ENCODE measurements around the gene VRK1. TPM values are rescaled to one million over a fixed set of nuclear protein-coding genes. Genes with fewer than 3 reads are reported as not detected.

The VRK1 gene
- total RNA-seq, 2 experiments from 2014 or later: 62.0 to 64.1 TPM

- DNase-seq: no peak
- H3K27ac Mint-ChIP-seq: no peak overlapping the region
- H3K4me3 Mint-ChIP-seq: no peak overlapping the region
- no peaks in the 10 kb centered on the region for H3K4me1 Mint-ChIP-seq
- H3K9me3 Mint-ChIP-seq: no peaks in the 10 kb centered on the region
- ChIA-PET CTCF (interaction anchor here (1.0 to 1.2 kb wide), 2 partner anchors 10 kb away, joined by 3 to 9 read pairs; no protein-coding TSS in a partner anchor), POLR2A (no interaction called here)
- peaks cover 40% of the 10 kb centered on the region for H3K36me3 Mint-ChIP-seq (ENCODE audit: low read depth)
- H3K27me3 Mint-ChIP-seq: no peaks in the 10 kb centered on the region
These were observed 46.0 kb downstream of the VRK1 start for GRCh38 chr14:96843137-96843536.

GRCh38 chr14:96844857-96845570 is 47.8 kb downstream of the VRK1 start:
- CTCF ChIA-PET: no interaction called here
- POLR2A ChIA-PET: interaction anchor here (1.1 kb wide), 1 partner anchor 30 kb away, joined by 3 read pairs; no protein-coding TSS in a partner anchor
- Mint-ChIP-seq H3K4me1 (no peaks in the 10 kb centered on the region), H3K27ac (no peak overlapping the region), H3K9me3 (no peaks in the 10 kb centered on the region), H3K4me3 (no peak overlapping the region), H3K27me3 (no peaks in the 10 kb centered on the region), H3K36me3 (ENCODE audit: low read depth) (peaks cover 38% of the 10 kb centered on the region)
- DNase-seq: no peak

- Mint-ChIP-seq H3K9me3 (no peaks in the 10 kb centered on the region), H3K36me3 (ENCODE audit: low read depth) (peaks cover 31% of the 10 kb centered on the region), H3K4me3 (no peak overlapping the region), H3K4me1 (peaks cover 12% of the 10 kb centered on the region), H3K27ac (no peak overlapping the region), H3K27me3 (no peaks in the 10 kb centered on the region)
- POLR2A ChIA-PET: interaction anchor here (1.8 kb wide), 1 partner anchor 49 kb away, joined by 4 read pairs; no protein-coding TSS in a partner anchor
- CTCF ChIA-PET: no interaction called here
- DNase-seq: no peak
These were observed 50.3 kb downstream of the VRK1 start for GRCh38 chr14:96847451-96847850.

DNA sequence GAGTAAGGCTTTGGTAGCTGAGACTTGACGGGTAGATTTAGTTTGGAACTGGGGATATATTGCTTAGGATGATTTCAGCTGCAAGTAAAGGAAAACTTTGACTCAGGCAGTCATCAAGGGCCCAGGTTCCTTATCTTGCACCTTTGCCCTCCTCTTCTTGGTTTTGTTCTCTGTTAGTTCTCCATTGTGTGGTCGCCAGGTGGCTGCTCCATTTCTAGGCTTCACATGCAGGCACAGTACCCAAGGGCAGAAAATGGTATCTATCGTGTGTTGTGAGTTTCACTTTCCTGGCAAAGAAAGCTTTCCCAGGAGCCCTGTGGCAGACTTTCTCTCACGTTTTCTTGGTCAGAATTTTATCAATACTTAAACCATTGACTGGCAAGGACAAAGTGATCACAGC is 50.8 kb downstream of the VRK1 start:
- Mint-ChIP-seq H3K27ac (no peak overlapping the region), H3K36me3 (ENCODE audit: low read depth) (peaks cover 32% of the 10 kb centered on the region), H3K27me3 (no peaks in the 10 kb centered on the region), H3K9me3 (no peaks in the 10 kb centered on the region), H3K4me1 (peaks cover 17% of the 10 kb centered on the region), H3K4me3 (no peak overlapping the region)
- ChIA-PET CTCF (no interaction called here), POLR2A (interaction anchor here (1.8 kb wide), 1 partner anchor 50 kb away, joined by 4 read pairs; no protein-coding TSS in a partner anchor)
- DNase-seq: no peak

DNA sequence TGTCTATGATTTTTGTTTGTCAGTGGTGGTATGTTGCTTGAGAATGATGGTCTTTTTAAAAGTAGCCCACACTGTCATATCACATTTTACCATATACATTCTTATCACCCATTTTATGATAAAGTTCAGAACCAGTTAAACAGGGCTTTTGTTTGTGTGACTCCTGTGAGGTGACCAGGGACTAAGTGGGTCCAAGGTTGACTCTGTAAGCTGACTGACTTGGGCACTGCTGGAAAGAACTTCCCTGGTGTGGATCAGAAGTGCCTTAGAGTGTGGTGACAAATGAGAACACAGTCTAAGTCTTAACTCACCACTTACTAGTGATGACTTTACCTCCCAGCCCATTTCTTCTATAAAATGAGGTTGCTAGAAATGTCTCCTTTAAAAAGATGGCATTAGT is 52.6 kb downstream of the VRK1 start:
- Mint-ChIP-seq H3K27ac (no peak overlapping the region), H3K9me3 (no peaks in the 10 kb centered on the region), H3K4me3 (no peak overlapping the region), H3K4me1 (peaks cover 17% of the 10 kb centered on the region), H3K36me3 (ENCODE audit: low read depth) (peaks cover 33% of the 10 kb centered on the region), H3K27me3 (no peaks in the 10 kb centered on the region)
- CTCF ChIA-PET: no interaction called here
- DNase-seq: no peak
- POLR2A ChIA-PET: no interaction called here

GRCh38 chr14:96851694-96852381 is 54.7 kb downstream of the VRK1 start:
- H3K36me3 Mint-ChIP-seq (ENCODE audit: low read depth): peaks cover 35% of the 10 kb centered on the region
- ChIA-PET POLR2A (interaction anchor here (4.2 kb wide), 1 partner anchor 55 kb away, joined by 24 read pairs; the partner anchor contains the start of gene VRK1), CTCF (interaction anchor here (1.6 to 2.8 kb wide), 8 partner anchors 8 to 55 kb away, joined by 3 to 9 read pairs (median 4); partner anchors contain the start of gene VRK1)
- no peaks in the 10 kb centered on the region for H3K9me3 Mint-ChIP-seq
- no peak for DNase-seq
- H3K27ac Mint-ChIP-seq: peak overlapping the region; percentile 37
- no peaks in the 10 kb centered on the region for H3K27me3 Mint-ChIP-seq
- no peak overlapping the region for H3K4me3 Mint-ChIP-seq
- peaks cover 17% of the 10 kb centered on the region for H3K4me1 Mint-ChIP-seq

DNA sequence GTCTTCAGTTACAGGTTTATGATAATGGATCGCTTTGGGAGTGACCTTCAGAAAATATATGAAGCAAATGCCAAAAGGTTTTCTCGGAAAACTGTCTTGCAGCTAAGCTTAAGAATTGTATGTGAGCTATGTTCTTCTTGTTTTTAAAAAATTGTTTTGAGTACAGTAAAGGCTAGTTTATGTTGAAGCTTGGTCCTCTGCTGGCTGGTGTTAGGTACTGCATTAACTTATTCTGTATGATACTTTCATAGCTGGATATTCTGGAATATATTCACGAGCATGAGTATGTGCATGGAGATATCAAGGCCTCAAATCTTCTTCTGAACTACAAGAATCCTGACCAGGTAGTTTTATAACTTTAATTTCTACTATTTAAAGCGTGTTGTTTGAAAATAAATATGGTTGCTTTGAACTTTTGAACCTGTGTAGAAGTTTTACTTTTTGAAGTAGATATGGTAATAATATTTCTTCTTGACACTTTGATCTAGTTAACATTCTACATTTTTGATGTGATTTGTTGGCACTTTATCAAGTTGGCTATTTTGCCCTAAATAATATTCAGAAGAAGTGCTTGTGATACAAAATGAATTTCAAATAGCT is 55.7 kb downstream of the VRK1 start:
- Mint-ChIP-seq H3K27me3 (no peaks in the 10 kb centered on the region), H3K9me3 (no peaks in the 10 kb centered on the region), H3K27ac (no peak overlapping the region), H3K36me3 (ENCODE audit: low read depth) (peaks cover 33% of the 10 kb centered on the region), H3K4me3 (no peak overlapping the region), H3K4me1 (peaks cover 17% of the 10 kb centered on the region)
- no peak for DNase-seq
- ChIA-PET POLR2A (interaction anchor here (1.1 to 4.2 kb wide), 2 partner anchors 51 to 56 kb away, joined by 4 to 24 read pairs; partner anchors contain the start of gene VRK1), CTCF (interaction anchor here (1.1 to 2.8 kb wide), 12 partner anchors 9 to 154 kb away, joined by 3 to 9 read pairs (median 4); partner anchors contain the start of gene VRK1)

- H3K27ac Mint-ChIP-seq: no peak overlapping the region
- POLR2A ChIA-PET: no interaction called here
- no peaks in the 10 kb centered on the region for H3K4me1 Mint-ChIP-seq
- no peak for DNase-seq
- H3K4me3 Mint-ChIP-seq: no peak overlapping the region
- no peaks in the 10 kb centered on the region for H3K9me3 Mint-ChIP-seq
- peaks cover 31% of the 10 kb centered on the region for H3K36me3 Mint-ChIP-seq (ENCODE audit: low read depth)
- no peaks in the 10 kb centered on the region for H3K27me3 Mint-ChIP-seq
- CTCF ChIA-PET: no interaction called here
These were observed 61.5 kb downstream of the VRK1 start for GRCh38 chr14:96858643-96859042.

DNA sequence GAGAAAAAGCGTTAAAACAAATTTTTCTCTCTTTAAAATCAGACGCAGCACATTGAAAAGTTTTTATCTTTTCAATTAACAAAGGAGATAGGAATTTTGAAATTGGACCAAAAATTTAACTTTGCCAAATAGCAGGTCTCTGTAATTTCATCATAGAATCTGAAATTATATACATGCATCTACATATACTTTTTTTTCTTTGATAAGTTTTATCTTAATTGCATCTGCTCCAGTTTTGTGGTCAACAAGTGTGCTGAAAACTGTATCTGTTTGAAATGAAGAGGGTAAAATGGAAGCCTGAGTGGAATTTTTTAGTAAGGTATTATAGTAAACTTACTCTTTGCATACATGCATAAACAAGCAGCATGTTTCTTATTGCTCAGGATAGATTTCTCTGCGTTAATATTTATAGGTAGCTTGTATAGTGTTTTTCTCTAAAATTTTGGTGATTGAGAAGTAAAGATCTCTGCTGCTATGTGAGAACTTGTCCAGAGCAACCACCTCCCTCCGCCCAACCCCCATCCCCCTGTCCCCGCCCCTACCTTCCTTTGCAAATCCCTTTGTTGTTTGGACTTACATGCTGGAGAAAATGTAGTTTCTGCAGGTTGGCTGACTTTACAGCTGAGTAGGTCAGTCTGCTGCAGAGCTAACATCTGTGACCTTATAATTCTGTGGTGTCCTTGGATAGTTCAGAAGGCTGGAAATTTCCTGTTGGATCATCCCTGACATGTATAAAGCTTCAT is 64.6 kb downstream of the VRK1 start:
- ChIA-PET POLR2A (no interaction called here), CTCF (interaction anchor here (1.9 kb wide), 1 partner anchor 9 kb away, joined by 7 read pairs; no protein-coding TSS in a partner anchor)
- H3K9me3 Mint-ChIP-seq: no peaks in the 10 kb centered on the region
- H3K4me1 Mint-ChIP-seq: no peaks in the 10 kb centered on the region
- H3K27ac Mint-ChIP-seq: no peak overlapping the region
- no peak for DNase-seq
- H3K36me3 Mint-ChIP-seq (ENCODE audit: low read depth): peaks cover 49% of the 10 kb centered on the region
- H3K4me3 Mint-ChIP-seq: no peak overlapping the region
- no peaks in the 10 kb centered on the region for H3K27me3 Mint-ChIP-seq

DNA sequence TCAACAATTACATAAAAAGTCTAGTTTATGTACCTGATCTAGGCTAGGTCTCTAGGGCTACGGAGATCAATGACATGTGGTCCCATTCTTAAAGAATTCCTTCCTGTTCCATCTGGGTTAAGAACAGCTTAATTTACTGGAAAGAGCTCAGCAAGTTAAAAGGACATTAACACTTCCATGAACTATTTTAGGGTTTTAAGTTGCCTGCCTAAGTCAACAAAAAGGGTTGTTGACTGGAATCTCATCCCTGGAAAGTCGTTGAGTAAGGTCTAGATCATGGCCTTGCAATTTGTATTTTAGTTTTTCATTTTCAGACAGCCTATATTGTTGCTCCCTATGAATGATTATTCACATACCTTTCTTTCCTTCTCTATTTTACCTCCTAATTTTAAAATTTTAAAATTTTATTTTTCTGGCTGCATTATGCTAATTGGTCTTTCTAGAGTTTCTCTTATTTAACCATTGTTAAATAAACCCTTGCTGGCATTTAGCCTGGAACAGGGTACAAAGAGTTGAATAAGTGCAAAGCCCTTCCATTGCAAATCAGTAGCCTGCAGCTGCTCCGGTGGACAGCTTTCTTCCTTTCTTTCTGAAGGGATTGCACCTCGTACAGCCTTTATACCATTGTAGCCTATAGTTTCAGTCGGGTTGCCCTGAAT is 66.3 kb downstream of the VRK1 start:
- ChIA-PET POLR2A (no interaction called here), CTCF (interaction anchor here (1.9 kb wide), 1 partner anchor 11 kb away, joined by 7 read pairs; no protein-coding TSS in a partner anchor)
- no peaks in the 10 kb centered on the region for H3K27me3 Mint-ChIP-seq
- H3K4me3 Mint-ChIP-seq: no peak overlapping the region
- H3K27ac Mint-ChIP-seq: no peak overlapping the region
- H3K9me3 Mint-ChIP-seq: no peaks in the 10 kb centered on the region
- peaks cover 48% of the 10 kb centered on the region for H3K36me3 Mint-ChIP-seq (ENCODE audit: low read depth)
- no peak for DNase-seq
- H3K4me1 Mint-ChIP-seq: no peaks in the 10 kb centered on the region

DNA sequence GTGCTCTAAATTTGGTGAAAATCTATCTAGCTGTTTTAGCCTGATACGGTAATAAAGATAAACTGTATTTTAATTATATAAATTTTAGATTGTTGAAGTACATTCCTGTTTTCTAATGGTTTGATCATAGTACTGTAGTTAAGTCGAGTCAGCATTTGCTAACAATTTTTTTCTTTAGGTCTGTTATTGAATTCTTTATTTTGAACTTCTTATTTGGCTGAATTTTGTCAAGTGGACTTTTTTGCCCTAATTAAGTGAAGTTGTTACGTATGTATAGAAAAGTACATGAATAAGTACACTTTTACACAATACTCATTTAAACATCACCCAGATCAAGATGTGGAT is 66.8 kb downstream of the VRK1 start:
- Mint-ChIP-seq H3K9me3 (no peaks in the 10 kb centered on the region), H3K4me1 (no peaks in the 10 kb centered on the region), H3K27me3 (no peaks in the 10 kb centered on the region), H3K4me3 (no peak overlapping the region), H3K27ac (no peak overlapping the region), H3K36me3 (ENCODE audit: low read depth) (peaks cover 45% of the 10 kb centered on the region)
- ChIA-PET CTCF (no interaction called here), POLR2A (no interaction called here)
- no peak for DNase-seq

GRCh38 chr14:96867634-96868033 is 70.5 kb downstream of the VRK1 start:
- no peaks in the 10 kb centered on the region for H3K4me1 Mint-ChIP-seq
- no peaks in the 10 kb centered on the region for H3K9me3 Mint-ChIP-seq
- H3K27ac Mint-ChIP-seq: no peak overlapping the region
- no peak overlapping the region for H3K4me3 Mint-ChIP-seq
- peaks cover 42% of the 10 kb centered on the region for H3K36me3 Mint-ChIP-seq (ENCODE audit: low read depth)
- CTCF ChIA-PET: interaction anchor here (1.0 kb wide), 1 partner anchor 15 kb away, joined by 4 read pairs; no protein-coding TSS in a partner anchor
- no peaks in the 10 kb centered on the region for H3K27me3 Mint-ChIP-seq
- POLR2A ChIA-PET: interaction anchor here (0.5 kb wide), 1 partner anchor 42 kb away, joined by 3 read pairs; no protein-coding TSS in a partner anchor
- DNase-seq: no peak

Data from activated CD4-positive, alpha-beta memory T cell treated with anti-CD3 and anti-CD28 coated beads, Interleukin-2, amount 10 ng/mL, durations not matched to agents 7 days and 5 days (primary cell).